ENCODE data around the gene PRDM10.

GRCh38 chr11:130043575-130043974 lies 40.9 kb upstream of the PRDM10 start:
- TF ChIP-seq, protein P1, sequence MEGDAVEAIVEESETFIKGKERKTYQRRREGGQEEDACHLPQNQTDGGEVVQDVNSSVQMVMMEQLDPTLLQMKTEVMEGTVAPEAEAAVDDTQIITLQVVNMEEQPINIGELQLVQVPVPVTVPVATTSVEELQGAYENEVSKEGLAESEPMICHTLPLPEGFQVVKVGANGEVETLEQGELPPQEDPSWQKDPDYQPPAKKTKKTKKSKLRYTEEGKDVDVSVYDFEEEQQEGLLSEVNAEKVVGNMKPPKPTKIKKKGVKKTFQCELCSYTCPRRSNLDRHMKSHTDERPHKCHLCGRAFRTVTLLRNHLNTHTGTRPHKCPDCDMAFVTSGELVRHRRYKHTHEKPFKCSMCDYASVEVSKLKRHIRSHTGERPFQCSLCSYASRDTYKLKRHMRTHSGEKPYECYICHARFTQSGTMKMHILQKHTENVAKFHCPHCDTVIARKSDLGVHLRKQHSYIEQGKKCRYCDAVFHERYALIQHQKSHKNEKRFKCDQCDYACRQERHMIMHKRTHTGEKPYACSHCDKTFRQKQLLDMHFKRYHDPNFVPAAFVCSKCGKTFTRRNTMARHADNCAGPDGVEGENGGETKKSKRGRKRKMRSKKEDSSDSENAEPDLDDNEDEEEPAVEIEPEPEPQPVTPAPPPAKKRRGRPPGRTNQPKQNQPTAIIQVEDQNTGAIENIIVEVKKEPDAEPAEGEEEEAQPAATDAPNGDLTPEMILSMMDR (conservative IDR thresholded peaks at IDR 0.05; ENCODE audit: low read depth, low read length): no peak
- TF ChIP-seq EZH2 (IDR thresholded peaks at IDR 0.05; ENCODE audit: borderline replicate concordance, low read depth, low read length, poor library complexity, severe bottlenecking): no peak

All from A673 (cell line).